ENCODE measurements around the gene DNMT3A.

DNMT3A gene

DNA sequence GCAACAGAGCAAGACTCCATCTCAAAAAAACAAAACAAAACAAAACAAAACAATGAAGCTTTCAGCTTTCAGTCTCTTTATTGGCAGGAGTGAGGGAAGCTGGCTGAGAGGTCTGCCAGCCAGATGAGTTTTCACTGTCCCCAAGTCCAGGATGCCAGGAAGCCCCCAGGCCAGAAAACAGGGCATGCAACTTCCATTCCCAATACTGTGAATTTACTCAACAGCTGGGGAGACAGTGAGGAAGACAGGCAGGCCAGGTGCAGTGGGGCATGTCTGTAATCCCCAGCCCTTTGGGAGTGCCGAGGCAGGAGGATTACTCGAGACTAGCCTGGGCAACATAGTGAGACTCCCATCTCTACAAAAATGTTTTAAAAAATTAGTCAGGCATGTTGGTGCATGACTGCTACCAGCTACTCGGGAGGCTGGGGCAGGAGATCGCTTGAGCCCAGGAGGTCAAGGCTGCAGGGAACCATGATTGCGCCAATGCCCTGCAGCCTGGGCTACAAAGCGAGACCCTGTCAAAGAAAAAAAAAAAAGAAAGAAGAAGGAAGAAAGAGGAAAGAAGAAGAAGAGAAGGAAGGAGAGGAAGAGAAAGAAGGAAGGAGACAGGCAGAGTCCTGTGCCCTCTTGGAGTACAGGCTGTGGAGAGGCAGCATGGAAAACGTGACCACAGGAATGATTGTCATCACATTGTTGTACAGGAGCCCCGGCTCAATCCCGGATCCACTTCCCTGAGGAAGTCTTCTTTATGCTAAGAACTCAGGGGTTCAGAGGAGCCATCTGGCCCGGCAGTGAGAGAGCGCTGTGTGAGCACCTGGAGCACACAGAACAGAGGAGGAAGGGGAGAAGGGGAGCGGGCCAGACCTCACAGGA lies 144.2 kb downstream of the DNMT3A start:
- H3K4me3 ChIP-seq (replicated peaks; ENCODE audit: low read depth, low read length), result no peak overlapping the region
- TF ChIP-seq, protein P1, sequence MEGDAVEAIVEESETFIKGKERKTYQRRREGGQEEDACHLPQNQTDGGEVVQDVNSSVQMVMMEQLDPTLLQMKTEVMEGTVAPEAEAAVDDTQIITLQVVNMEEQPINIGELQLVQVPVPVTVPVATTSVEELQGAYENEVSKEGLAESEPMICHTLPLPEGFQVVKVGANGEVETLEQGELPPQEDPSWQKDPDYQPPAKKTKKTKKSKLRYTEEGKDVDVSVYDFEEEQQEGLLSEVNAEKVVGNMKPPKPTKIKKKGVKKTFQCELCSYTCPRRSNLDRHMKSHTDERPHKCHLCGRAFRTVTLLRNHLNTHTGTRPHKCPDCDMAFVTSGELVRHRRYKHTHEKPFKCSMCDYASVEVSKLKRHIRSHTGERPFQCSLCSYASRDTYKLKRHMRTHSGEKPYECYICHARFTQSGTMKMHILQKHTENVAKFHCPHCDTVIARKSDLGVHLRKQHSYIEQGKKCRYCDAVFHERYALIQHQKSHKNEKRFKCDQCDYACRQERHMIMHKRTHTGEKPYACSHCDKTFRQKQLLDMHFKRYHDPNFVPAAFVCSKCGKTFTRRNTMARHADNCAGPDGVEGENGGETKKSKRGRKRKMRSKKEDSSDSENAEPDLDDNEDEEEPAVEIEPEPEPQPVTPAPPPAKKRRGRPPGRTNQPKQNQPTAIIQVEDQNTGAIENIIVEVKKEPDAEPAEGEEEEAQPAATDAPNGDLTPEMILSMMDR (IDR thresholded peaks at IDR 0.05; ENCODE audit: low read depth, low read length, missing control alignments), result no peak
- DNase-seq (ENCODE audit: extremely low read depth, low read depth), result no peak

GRCh38 chr2:25194576-25195122 lies 147.1 kb downstream of the DNMT3A start:
- DNase-seq (ENCODE audit: extremely low read depth, low read depth), result no peak
- H3K4me3 ChIP-seq (replicated peaks; ENCODE audit: low read depth, low read length), result no peak overlapping the region
- TF ChIP-seq, protein P1 (IDR thresholded peaks at IDR 0.05; ENCODE audit: low read depth, low read length, missing control alignments), result no peak

- DNase-seq (ENCODE audit: extremely low read depth, low read depth), result no peak
- H3K4me3 ChIP-seq (replicated peaks; ENCODE audit: low read depth, low read length), result no peak overlapping the region
- TF ChIP-seq, protein P1 (IDR thresholded peaks at IDR 0.05; ENCODE audit: low read depth, low read length, missing control alignments), result no peak
These were observed 151.2 kb downstream of the DNMT3A start for GRCh38 chr2:25190536-25190935.

DNA sequence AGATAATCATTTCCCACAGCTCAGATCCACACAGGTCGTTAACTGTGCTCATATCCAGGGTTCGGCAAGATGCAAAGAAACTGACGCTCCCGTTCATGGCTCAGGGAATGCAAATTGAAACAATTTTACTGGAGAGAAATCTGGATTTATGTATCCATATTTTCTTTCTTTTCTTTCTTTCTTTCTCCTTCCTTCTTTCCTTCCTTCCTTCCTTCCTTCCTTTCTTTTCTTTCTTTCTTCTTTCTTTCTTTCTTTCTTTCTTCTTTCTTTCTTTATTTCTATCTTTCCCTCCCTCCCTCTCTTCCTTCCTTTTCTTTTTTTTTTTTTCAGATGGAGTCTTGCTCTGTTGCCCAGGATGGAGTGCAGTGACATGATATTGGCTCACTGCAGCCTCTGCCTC lies 153.3 kb downstream of the DNMT3A start:
- DNase-seq (ENCODE audit: extremely low read depth, low read depth), result no peak
- TF ChIP-seq, protein P1 (IDR thresholded peaks at IDR 0.05; ENCODE audit: low read depth, low read length, missing control alignments), result no peak
- H3K4me3 ChIP-seq (replicated peaks; ENCODE audit: low read depth, low read length), result no peak overlapping the region

GRCh38 chr2:25187729-25188350 lies 153.9 kb downstream of the DNMT3A start:
- H3K4me3 ChIP-seq (replicated peaks; ENCODE audit: low read depth, low read length), result no peak overlapping the region
- no peak for DNase-seq (ENCODE audit: extremely low read depth, low read depth)
- TF ChIP-seq, protein P1 (IDR thresholded peaks at IDR 0.05; ENCODE audit: low read depth, low read length, missing control alignments), result no peak

- no peak for DNase-seq (ENCODE audit: extremely low read depth, low read depth)
- no peak overlapping the region for H3K4me3 ChIP-seq (replicated peaks; ENCODE audit: low read depth, low read length)
- TF ChIP-seq, protein P1 (IDR thresholded peaks at IDR 0.05; ENCODE audit: low read depth, low read length, missing control alignments), result no peak
These were observed 157.5 kb downstream of the DNMT3A start for GRCh38 chr2:25184254-25184653.

Measured in HFF-Myc (cell line).